GM18511 (cell line): ENCODE results near the gene TREML2.
"Not testable (repeated sequence)": the region's sequence is repeated elsewhere in the genome, so short reads cannot be mapped to it uniquely, and the experiment has no call there.

Experiments used
- ATAC-seq: cut with Tn5 transposase; IDR thresholded peaks from one replicate; pipeline ENCODE4 v1.9.1; 2021; ENCODE audit warnings: mild to moderate bottlenecking, moderate library complexity; ENCODE audit not compliant: unreplicated experiment

The TREML2 gene

GRCh38 chr6:41200901-41201763 is at the start of gene TREML2:
TSS of gene TREML2 (minus strand) at chr6:41201149. CDS start at chr6:41201008, 141 bp downstream.
- peak; percentile 48 for ATAC-seq

DNA sequence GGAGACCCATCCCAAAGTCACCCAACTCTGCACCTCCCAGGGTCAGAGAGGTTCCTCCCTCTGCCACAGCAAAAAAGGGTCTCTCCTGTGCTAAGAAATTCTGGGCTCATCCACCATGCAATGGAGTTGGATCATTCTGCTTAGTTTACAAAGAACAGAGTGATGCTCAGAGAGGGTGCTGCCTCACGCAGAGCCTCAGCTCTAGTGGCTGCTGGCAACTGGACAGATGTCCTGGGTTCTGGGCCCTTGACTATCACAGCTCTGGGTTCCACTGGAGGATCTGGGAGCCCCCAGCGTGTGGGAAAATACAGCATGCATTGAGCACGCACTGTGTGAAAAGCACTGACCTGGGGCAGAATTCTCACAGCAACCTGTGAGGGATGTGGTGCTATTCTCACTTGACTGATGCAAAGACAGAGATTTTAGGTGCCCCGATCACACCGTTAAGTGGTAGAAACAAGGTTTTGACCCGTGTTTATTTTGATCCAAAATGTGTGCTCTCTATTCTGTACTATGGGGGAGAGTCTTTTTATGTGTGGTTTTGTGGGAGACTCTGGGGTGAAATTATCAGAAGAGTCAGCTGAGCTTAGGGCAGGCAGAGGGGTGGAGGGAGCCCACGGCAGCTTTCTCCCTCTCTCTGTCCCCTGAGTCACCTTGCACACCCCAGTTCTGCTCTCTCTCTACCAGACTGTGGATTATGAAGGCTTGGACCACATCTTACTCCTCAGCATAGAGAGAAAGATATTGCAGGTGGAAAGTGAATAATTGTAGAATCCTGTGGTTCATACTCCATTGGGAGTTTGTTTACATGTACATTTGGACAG is 47.1 kb upstream of the TREML2 start:
- ATAC-seq = no peak

GRCh38 chr6:41247288-41247865 is 46.4 kb upstream of the TREML2 start:
- no peak for ATAC-seq

DNA sequence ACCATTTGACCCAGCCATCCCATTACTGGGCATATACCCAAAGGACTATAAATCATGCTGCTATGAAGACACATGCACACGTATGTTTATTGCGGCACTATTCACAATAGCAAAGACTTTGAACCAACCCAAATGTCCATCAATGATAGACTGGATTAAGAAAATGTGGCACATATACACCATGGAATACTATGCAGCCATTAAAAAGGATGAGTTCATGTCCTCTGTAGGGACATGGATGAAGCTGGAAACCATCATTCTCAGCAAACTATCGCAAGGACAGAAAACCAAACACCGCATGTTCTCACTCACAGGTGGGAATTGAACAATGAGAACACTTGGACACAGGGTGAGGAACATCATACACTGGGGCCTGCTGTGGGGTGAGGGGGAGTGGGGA is 45.6 kb upstream of the TREML2 start:
- ATAC-seq = not testable (repeated sequence)

GRCh38 chr6:41239467-41240159 is 38.7 kb upstream of the TREML2 start:
- ATAC-seq = no peak

DNA sequence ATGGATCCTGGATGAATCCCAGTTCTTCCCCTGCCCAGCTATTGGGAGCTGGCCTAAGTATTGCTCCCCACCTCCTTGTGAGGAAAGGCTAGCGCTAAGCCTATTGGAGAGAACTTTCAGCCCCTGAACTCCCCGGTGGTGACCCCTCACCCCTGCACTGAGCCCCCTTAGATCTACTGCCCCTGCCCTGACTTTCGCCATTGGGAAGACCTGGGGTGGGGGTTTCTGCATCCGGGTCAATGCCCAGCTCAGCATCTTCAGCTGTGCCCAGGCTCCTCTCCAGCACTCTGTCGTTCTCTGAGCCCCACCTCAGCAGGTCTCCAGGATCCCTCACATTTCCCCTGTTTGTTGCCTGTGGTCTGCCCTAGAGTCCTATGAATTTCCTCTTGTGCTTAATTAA is 36.2 kb upstream of the TREML2 start:
- no peak for ATAC-seq

DNA sequence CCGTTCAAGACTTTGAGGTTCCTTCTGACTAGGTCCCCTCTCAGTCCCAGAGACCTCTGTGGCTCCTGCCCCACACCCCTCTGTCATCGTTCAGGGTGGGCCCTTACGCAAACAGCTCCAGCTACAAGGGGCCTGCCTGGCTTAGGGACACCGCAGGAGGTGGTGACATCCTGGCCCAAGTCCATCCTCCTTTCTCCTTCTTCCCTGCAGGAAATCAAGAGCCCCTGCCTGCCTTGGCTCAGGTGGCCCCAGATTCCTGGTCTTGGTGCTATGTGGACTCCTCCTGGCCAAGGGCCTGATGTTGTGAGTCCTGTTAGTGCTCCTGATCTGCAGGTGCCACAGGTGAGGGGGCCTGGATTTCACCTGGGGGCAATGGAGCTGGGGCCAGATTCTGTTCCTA is 35.3 kb upstream of the TREML2 start:
- no peak for ATAC-seq

DNA sequence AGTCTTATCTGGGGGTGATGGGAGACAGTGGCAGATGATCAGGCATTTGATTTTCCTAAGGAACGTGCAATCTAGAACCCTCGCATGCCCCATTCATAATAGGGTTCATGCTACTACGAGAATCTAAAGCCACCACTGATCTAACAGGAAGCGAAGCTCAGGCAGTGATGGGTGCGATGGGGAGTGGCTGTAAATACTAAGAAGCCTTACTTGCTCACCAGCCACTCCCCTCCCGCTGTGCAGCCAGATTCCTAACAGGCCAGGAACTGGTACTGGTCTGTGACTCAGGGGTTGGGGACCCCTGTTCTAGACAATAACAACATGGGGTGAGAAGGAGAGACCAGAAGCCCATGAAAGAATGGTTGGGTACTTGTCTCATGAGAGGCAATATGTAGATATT is 31.7 kb upstream of the TREML2 start:
- ATAC-seq = no peak

GRCh38 chr6:41231246-41231645 is 30.3 kb upstream of the TREML2 start:
- no peak for ATAC-seq

- no peak for ATAC-seq
Observed at GRCh38 chr6:41229721-41230120, 28.8 kb upstream of the TREML2 start.

- ATAC-seq = no peak
Observed at GRCh38 chr6:41228616-41229015, 27.7 kb upstream of the TREML2 start.

GRCh38 chr6:41228096-41228495 is 27.1 kb upstream of the TREML2 start, which contains the start of gene TREML4:
TSS of gene TREML4 (plus strand) at chr6:41228349. CDS start at chr6:41228428, 79 bp downstream.
- ATAC-seq = no peak

DNA sequence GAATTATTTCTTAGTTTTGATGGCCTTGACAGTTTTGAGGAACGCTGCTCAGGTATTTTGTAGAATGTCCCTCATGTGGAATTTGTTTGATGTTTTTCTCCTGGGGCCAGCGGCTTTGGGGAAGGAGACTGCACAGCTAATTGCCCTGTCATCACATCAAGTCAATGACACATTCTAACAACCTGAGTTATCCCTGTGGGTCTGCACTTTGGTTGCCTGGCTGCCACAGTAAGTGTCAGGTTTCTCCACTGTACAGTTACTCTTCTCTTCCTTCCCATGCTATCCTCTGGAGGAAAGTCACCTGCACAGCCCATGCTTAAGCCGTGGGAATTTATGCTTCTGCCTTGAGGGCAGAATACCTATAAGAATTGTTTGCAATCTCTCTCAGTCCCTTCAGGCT is 25.8 kb upstream of the TREML2 start:
- ATAC-seq = no peak

DNA sequence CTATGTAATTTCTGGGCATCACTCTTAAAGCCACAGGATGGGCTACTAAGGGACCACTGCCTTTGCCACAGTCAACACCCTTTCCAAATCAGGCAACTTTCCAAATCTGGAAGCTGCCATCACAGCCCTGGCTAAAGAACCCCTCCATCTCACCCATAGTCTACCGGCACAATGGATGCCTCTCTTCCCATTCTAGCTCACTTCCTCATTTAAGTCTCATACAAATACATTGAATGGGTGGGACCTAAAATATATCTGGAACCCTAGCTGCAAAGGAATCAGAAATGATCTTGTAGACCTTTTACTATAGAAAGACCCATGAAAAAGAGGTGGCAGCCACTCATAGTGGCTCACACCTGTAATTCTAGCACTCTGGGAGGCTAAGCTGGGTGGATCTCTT is 23.9 kb upstream of the TREML2 start:
- ATAC-seq = no peak

DNA sequence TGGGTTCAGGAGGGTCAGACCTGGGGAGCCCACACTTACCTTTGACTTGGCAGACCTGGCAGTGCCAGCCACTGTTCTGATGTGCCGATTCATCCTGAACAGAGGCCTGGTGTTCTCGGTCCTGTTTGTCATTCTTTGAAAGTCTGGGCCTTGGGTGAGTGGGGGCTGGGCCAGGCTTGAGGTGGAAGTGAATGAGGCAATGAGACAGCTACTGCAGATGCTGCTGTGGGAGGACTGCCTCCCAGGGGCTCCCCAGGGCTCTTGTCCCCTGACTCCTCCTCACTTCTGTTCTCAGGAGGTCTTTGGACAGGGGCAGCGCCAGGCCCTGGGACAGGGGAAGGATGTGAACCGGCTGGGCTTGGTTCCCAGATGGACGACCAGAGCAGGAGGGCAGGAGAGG is 21.6 kb upstream of the TREML2 start:
- no peak for ATAC-seq

- no peak for ATAC-seq
Observed at GRCh38 chr6:41222045-41222444, 21.1 kb upstream of the TREML2 start.

DNA sequence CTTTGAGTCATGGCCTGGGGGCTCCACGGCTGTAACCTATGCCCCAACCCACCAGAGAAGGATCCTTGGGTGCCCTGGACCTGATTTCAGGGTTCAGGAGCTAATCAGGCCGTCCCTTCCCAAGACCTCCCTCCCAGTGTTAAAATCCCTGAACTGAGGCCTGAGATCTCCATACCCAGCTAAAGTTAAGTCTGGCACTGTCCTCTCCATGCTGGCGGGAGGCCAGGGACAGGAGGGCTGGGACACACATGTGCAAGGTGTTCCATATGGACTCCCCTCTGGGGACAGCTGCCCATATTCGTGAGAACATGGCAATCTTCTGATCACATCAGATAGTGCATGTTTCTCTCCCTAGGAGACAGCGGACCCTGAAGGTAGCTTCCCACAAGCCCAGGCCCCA is 15.7 kb upstream of the TREML2 start:
- no peak for ATAC-seq

- ATAC-seq = no peak
Observed at GRCh38 chr6:41215777-41216176, 14.8 kb upstream of the TREML2 start.

- no peak for ATAC-seq
Observed at GRCh38 chr6:41214559-41215238, 13.8 kb upstream of the TREML2 start.

GRCh38 chr6:41209547-41210320 is 8.8 kb upstream of the TREML2 start:
- no peak for ATAC-seq
